GM15510 (cell line): Measurements from ENCODE around the gene MEG3.

Experiments used
- POLR2A ChIP-seq: IDR thresholded peaks from 3 replicates; pipeline ENCODE4 v1.6.1; 2011; ENCODE audit warnings: borderline replicate concordance; ENCODE audit not compliant: insufficient read length; ENCODE audit errors: extremely low read depth

Gene MEG3

DNA sequence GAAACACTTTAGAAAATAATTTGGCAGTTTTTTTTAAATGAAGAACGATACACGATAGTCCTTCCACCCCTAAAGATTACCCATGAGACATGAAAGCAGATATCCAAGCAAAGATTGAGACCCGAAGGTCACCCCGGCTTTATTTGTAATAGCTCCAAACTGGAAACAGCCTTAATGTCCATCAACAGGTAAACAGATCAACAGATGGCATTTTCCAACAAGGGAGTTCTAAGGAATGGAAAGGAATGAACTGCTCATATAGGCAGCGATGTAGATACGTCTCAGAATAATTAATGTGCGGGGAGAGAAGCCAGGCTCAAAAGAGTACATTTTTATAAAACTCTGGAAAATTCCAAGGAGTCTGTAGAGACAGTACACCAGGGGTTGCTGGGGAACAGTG is 23.7 kb upstream of the MEG3 start:
- TF ChIP-seq POLR2A: no peak

GRCh38 chr14:100802766-100803165 is 23.2 kb upstream of the MEG3 start:
- TF ChIP-seq POLR2A: no peak

GRCh38 chr14:100803226-100803625 is 22.7 kb upstream of the MEG3 start:
- TF ChIP-seq POLR2A: no peak

GRCh38 chr14:100803676-100804075 is 22.2 kb upstream of the MEG3 start:
- no peak for TF ChIP-seq POLR2A

DNA sequence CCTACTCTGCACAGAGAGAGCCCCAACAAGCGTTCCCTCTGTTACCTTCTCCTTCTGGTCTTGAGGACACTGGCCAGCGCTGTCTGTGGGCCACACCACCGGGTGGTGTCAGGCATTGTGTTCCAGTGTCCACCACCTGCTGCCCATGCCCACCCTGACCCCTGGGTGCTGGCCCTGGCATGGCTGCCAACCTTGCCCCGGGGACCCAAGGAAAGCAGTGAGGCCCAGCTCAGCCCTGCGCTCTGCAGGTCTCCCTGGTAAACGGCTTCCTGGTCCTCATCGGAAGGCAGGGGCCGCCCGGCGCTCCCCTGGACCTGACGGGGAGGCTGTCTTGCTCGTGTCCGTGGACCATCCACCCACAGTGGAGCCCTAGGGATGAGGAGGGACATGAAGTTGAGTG is 21.8 kb upstream of the MEG3 start:
- TF ChIP-seq POLR2A: no peak

GRCh38 chr14:100804558-100805309 is 21.2 kb upstream of the MEG3 start:
- TF ChIP-seq POLR2A: no peak

DNA sequence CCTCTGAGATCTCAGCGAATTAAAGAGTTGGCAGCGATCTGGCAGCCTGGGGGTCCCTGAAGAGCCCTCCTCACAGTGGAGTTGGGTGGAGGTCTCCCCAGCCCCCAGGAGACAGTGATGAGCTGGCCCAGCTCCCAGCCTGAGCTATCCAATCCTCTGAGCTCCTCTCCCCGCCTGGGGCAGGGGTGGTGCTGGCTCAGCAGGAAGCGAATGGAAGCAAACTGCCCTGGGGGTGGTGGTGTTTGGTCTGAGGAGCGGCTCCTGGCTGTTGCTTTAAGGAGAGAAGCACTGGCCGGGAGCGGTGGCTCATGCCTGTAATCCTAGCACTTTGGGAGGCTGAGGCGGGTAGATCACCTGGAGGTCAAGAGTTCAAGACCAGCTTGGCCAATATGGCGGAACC is 19.5 kb upstream of the MEG3 start:
- no peak for TF ChIP-seq POLR2A

GRCh38 chr14:100807496-100807895 is 18.4 kb upstream of the MEG3 start:
- TF ChIP-seq POLR2A: no peak

DNA sequence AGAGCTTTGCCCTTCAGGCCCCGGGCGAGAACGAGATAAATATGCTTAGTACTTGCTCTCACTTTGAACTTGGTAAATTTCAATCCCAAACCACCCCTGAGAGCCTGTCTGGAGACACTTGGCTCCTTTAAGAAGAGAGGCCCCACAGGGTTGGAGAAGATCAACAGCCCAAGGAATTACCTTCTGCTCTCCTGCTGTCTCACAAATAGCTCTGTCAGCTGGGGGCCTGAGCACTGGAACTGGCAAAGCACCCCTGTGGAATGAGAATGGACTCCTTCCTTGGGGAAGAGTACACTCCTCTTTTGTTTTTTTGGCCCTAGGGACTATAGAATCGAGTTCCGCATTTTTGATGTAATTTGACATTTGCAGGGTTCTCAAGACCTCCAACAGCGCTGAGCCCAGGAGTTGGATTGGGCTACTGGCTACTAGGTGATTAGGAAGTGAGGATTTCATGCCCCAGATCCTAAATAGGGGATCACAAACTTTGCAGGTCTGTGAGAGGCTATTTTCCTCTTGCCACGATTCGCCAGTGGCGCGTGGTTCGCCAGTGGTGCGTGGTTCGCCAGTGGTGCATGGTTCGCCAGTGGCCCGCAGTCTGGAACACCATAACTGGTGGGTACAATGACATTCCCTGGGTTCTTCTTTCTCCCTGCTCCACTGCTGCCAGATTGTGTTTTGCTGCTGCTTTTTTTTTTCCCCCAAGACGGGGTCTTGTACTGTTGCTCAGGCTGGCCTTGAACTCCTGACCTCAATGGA is 17.8 kb upstream of the MEG3 start:
- no peak for TF ChIP-seq POLR2A

- no peak for TF ChIP-seq POLR2A
These were observed 15.5 kb upstream of the MEG3 start for GRCh38 chr14:100810435-100810834.

- TF ChIP-seq POLR2A: no peak
These were observed 15.0 kb upstream of the MEG3 start for GRCh38 chr14:100810861-100811461.

GRCh38 chr14:100813291-100813690 is 12.6 kb upstream of the MEG3 start:
- no peak for TF ChIP-seq POLR2A

DNA sequence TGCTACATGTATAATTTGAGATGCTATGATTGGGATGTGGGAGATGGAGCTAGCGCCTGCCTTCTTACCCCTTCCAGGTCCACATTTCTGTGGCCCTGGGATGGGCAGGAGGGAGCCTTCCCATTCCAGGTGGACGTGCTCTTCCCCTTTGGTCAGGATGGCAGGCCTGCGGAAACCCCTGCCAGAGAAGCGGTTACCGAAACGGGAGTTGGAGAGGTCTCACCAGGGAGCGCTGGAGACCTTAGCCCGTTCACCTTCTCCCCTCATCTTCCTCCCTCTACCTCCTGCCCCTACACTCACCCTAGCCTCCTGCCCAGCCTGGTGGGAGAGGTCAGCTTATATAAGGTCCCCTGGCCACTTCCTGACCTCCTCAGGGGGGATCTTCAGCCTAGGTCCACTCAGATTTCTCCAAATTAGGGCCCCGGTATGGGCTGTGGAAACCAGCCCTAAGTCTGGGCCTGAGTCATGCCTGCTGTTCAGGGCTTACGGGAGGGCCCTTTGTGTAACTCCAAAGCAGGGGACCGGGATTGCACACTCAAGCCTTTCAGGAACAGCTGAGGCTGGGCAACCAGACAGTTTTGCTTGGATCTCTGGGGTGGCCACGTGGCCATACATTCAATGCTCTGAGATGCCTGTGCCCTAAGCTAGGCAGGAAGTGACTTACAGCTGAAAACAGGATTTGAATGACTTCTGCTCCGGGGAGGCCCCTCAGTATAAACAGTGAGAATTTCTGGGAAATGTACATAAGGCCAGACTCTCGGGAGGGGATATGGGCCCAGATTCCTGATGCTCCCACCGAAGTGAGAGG is 10.2 kb upstream of the MEG3 start:
- no peak for TF ChIP-seq POLR2A

DNA sequence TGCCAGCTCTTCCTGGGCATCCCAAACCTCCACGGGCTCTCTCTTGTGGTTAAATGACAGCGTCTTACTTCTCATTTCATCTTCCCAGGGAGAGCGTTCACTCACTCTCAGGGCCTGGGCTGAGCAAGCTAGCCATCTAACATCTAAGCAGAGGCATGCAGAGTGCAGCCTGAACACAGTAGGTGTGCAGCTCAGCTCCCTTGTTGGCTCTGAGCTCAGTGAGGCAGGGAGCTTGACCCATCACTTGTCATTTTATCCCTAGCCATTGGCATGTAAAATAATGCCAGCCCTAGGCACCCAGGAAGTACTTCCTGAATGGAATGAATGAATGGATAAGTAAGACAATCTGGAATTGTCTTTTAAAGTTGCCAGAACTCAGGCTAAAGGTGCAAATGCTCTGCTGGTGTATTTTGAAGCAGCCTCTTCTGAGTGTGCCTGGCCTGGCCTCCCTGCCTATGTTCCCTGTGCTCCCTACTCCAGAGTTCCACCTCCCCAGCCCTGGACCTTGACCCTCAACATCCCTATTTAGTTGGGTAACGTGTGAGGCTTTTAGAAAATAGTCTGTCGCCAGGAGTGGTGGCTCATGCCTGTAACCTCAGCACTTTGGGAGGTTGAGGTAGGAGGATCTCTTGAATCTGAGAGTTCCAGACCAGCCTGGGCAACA is 9.5 kb upstream of the MEG3 start:
- TF ChIP-seq POLR2A: no peak
